Measurements from ENCODE around the gene ABHD1.
"Not testable (repeated sequence)": the region's sequence is repeated elsewhere in the genome, so short reads cannot be mapped to it uniquely, and the experiment has no call there.

ABHD1 gene

DNA sequence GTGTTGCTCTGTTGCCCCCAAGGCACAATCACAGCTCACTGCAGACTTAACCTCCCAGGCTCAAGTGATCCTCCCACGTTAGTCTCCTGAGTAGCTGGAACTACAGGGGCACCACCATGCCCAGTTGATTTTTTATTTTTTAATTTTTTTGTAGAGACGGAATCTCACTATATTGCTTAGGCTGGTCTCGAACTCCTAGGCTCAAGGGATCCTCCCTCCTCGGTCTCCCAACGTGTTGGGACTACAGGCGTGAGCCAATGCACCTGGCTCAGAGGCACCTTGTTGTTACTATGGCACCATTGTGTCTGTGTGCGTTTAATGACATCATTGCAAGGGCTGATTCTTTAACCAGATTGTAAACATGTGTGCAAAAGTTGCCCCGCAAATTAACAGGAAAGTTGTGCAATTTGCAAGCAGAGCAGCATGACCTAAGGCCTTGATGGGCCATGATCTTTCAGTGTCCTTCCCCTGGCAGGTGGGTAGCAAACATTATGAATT, 47.8 kb downstream of the ABHD1 start:
- H3K27me3 Mint-ChIP-seq: peaks cover 2% of the 10 kb centered on the region
- H3K9me3 Mint-ChIP-seq: no peaks in the 10 kb centered on the region
- H3K36me3 Mint-ChIP-seq: no peaks in the 10 kb centered on the region
- no peak overlapping the region for H3K4me3 Mint-ChIP-seq
- H3K4me1 Mint-ChIP-seq: peaks cover 6% of the 10 kb centered on the region
- no peak overlapping the region for H3K27ac Mint-ChIP-seq
- ATAC-seq (ENCODE audit: low read depth) (no peak), DNase-seq (ENCODE audit: low spot score in 2 of 2) (no peak)

- DNase-seq (ENCODE audit: low spot score in 2 of 2): no peak
- Mint-ChIP-seq H3K4me3 (no peak overlapping the region), H3K4me1 (peaks cover 6% of the 10 kb centered on the region), H3K27me3 (peaks cover 9% of the 10 kb centered on the region), H3K9me3 (no peaks in the 10 kb centered on the region), H3K27ac (no peak overlapping the region), H3K36me3 (no peaks in the 10 kb centered on the region)
- ATAC-seq (ENCODE audit: low read depth): no peak
Observed at GRCh38 chr2:27174638-27175037, 51.0 kb downstream of the ABHD1 start.

GRCh38 chr2:27175330-27175729, 51.7 kb downstream of the ABHD1 start:
- ATAC-seq (ENCODE audit: low read depth) (no peak), DNase-seq (ENCODE audit: low spot score in 2 of 2) (no peak)
- Mint-ChIP-seq H3K4me1 (peaks cover 6% of the 10 kb centered on the region), H3K36me3 (no peaks in the 10 kb centered on the region), H3K4me3 (no peak overlapping the region), H3K27me3 (peaks cover 9% of the 10 kb centered on the region), H3K27ac (no peak overlapping the region), H3K9me3 (no peaks in the 10 kb centered on the region)

- H3K27me3 Mint-ChIP-seq: peaks cover 10% of the 10 kb centered on the region
- H3K27ac Mint-ChIP-seq; DNase-seq (ENCODE audit: low spot score in 2 of 2); H3K9me3 Mint-ChIP-seq; H3K36me3 Mint-ChIP-seq; H3K4me1 Mint-ChIP-seq; ATAC-seq (ENCODE audit: low read depth); H3K4me3 Mint-ChIP-seq: not testable (repeated sequence)
Observed at GRCh38 chr2:27175781-27176180, 52.2 kb downstream of the ABHD1 start.

- H3K9me3 Mint-ChIP-seq: no peaks in the 10 kb centered on the region
- H3K4me1 Mint-ChIP-seq: no peaks in the 10 kb centered on the region
- DNase-seq (ENCODE audit: low spot score in 2 of 2) (no peak), ATAC-seq (ENCODE audit: low read depth) (no peak)
- H3K27ac Mint-ChIP-seq: no peak overlapping the region
- H3K36me3 Mint-ChIP-seq: no peaks in the 10 kb centered on the region
- H3K4me3 Mint-ChIP-seq: no peak overlapping the region
- H3K27me3 Mint-ChIP-seq: peaks cover 18% of the 10 kb centered on the region
Observed at GRCh38 chr2:27177441-27178351, 54.1 kb downstream of the ABHD1 start.

DNA sequence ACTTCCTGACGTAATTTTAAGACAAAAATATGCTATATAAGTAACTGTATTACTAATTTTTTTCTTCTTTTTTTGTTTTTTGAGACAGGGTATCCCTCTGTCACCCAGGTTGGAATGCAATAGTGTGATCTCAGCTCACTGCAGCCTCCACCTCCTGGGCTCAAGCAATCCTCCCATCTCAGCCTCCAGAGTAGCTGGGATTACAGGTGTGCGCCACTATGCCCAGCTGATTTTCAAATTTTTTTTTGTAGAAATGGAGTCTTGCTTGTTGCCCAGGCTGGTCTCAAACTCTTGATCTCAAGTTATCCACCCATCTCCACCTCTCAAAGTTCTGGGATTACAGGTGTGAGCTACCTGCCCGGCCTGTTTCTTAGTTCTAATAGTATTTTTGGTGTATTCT, 54.9 kb downstream of the ABHD1 start:
- no peaks in the 10 kb centered on the region for H3K4me1 Mint-ChIP-seq
- no peaks in the 10 kb centered on the region for H3K9me3 Mint-ChIP-seq
- peaks cover 18% of the 10 kb centered on the region for H3K27me3 Mint-ChIP-seq
- DNase-seq (ENCODE audit: low spot score in 2 of 2) (no peak), ATAC-seq (ENCODE audit: low read depth) (no peak)
- no peak overlapping the region for H3K27ac Mint-ChIP-seq
- H3K36me3 Mint-ChIP-seq: no peaks in the 10 kb centered on the region
- no peak overlapping the region for H3K4me3 Mint-ChIP-seq

GRCh38 chr2:27179344-27180000, 55.9 kb downstream of the ABHD1 start:
- peaks cover 20% of the 10 kb centered on the region for H3K27me3 Mint-ChIP-seq
- H3K4me3 Mint-ChIP-seq: no peak overlapping the region
- ATAC-seq (ENCODE audit: low read depth): no peak
- no peaks in the 10 kb centered on the region for H3K4me1 Mint-ChIP-seq
- no peaks in the 10 kb centered on the region for H3K9me3 Mint-ChIP-seq
- no peaks in the 10 kb centered on the region for H3K36me3 Mint-ChIP-seq
- H3K27ac Mint-ChIP-seq: no peak overlapping the region
- DNase-seq (ENCODE audit: low spot score in 2 of 2): no peak

All from memory B cell (primary cell).